ENCODE data around the gene WDR77. TPM values are rescaled to one million over a fixed set of nuclear protein-coding genes. Genes with fewer than 3 reads are reported as not detected.

The WDR77 gene
- total and polyA plus RNA-seq, 2 of the 4 experiments (the other 2 are of a cell fraction), result 80.8 to 87.0 TPM

GRCh38 chr1:111462370-111463028, 13.4 kb upstream of the WDR77 start:
- Histone ChIP-seq H3K4me2 (ENCODE audit: low read depth, low read length) (peak overlapping the region; percentile 16), H4K20me1 (ENCODE audit: insufficient read depth, low read length) (peaks cover 9% of the 10 kb centered on the region; the same call in 1 of the 2 replicates), H2BK15ac (ENCODE audit: low read depth, low read length) (no peak overlapping the region), H4K91ac (ENCODE audit: insufficient read depth, low read depth, low read length) (no peak overlapping the region), H3K14ac (replicated peaks; ENCODE audit: low read depth, low read length) (peak overlapping the region; percentile 10; the same call in 1 of the 2 replicates), H2BK5ac (ENCODE audit: low read depth, low read length, poor library complexity, severe bottlenecking) (peak overlapping the region; percentile 55), H3K36me3 (ENCODE audit: control insufficient read depth, insufficient read depth, low read length) (peaks cover 22% of the 10 kb centered on the region), H2AFZ (replicated peaks; ENCODE audit: low read length, poor library complexity) (no peak overlapping the region), H3K4me3 (ENCODE audit: insufficient read depth, low read depth, low read length) (no peak overlapping the region), H4K8ac (ENCODE audit: low read depth in 2 of 2, low read length in 2 of 2) (no peak overlapping the region; a peak in 1 of 4 replicates), H2BK20ac (ENCODE audit: low read depth, low read length) (no peak overlapping the region), H3K18ac (ENCODE audit: low read depth, low read length) (no peak overlapping the region), H2AK9ac (replicated peaks; ENCODE audit: low read depth, low read length, poor library complexity) (no peak overlapping the region), H3K27ac (ENCODE audit: insufficient read depth, low read length) (peak overlapping the region; percentile 51; the same call in 1 of the 2 replicates), H4K5ac (ENCODE audit: low read depth, low read length) (no peak overlapping the region), H2BK120ac (ENCODE audit: low read depth, low read length) (no peak overlapping the region), H3K4me1 (ENCODE audit: control insufficient read depth, insufficient read depth, low read length) (no peaks in the 10 kb centered on the region), H3K23ac (ENCODE audit: low read depth, low read length) (peak overlapping the region; percentile 4; the same call in 1 of the 2 replicates), H3K56ac (ENCODE audit: extremely low read depth, insufficient read depth, low read length) (no peak overlapping the region), H3K9me3 (ENCODE audit: control insufficient read depth, insufficient read depth, low read length) (no peaks in the 10 kb centered on the region), H3K9me1 (ENCODE audit: insufficient read depth, low read length) (peaks cover 9% of the 10 kb centered on the region; the same call in 1 of the 2 replicates), H3K79me1 (ENCODE audit: low read depth in 1 of 2, low read length in 2 of 2) (peaks cover 0 to 4% of the 10 kb centered on the region in 2 experiments; a peak in 1 of 4 replicates), H3K4ac (ENCODE audit: low read depth, low read length) (no peak overlapping the region), H2AK5ac (ENCODE audit: low read depth, low read length) (0 out of 2 replicates have a peak overlapping the region, but pooled peaks have one; percentile 29), H3K9ac (ENCODE audit: low read depth, low read length) (no peak overlapping the region), H3K27me3 (ENCODE audit: control insufficient read depth, insufficient read depth, low read length) (no peaks in the 10 kb centered on the region)
- ChIA-PET CTCF (interaction anchor here (0.6 to 1.4 kb wide), 3 partner anchors 10 to 192 kb away, joined by 3 to 6 read pairs (median 3); no protein-coding TSS in a partner anchor), POLR2A (ENCODE audit: unreplicated experiment) (no interaction called here)
- ATAC-seq (ENCODE audit: low read depth) (no peak; the same call in 1 of the 2 replicates), DNase-seq (no peak)
- no CpG with 5 or more reads among the region's 4 CpGs for WGBS, 2 experiments (ENCODE audit: extremely low coverage in 2 of 2, insufficient read length in 1 of 2)
- dilution Hi-C loops (cut with HindIII; ENCODE audit: low sequenced_read_pairs, unreplicated experiment) (loop anchor here (25.0 kb wide), 1 partner anchor 300 kb away; the partner anchor contains the start of gene DDX20), in situ Hi-C loops (cut with MboI; ENCODE audit: low sequenced_read_pairs) (no loop called here), intact Hi-C loops (cut with micrococcal nuclease) (no loop called here)
- TF ChIP-seq MAZ (IDR thresholded peaks at IDR 0.05; ENCODE audit: borderline replicate concordance, low read depth, low read length) (no peak), CEBPB (IDR thresholded peaks at IDR 0.05; ENCODE audit: low read depth, low read length) (peak; percentile 84), RAD21 (IDR thresholded peaks at IDR 0.05; ENCODE audit: low read length) (no peak), MAFK (IDR thresholded peaks at IDR 0.05; ENCODE audit: low read depth, low read length) (peak; percentile 62), NFE2L2 (IDR thresholded peaks at IDR 0.05; ENCODE audit: low read depth, low read length) (no peak), POLR2A (IDR thresholded peaks at IDR 0.05; ENCODE audit: low read depth, low read length) (no peak), SMC3 (IDR thresholded peaks at IDR 0.05; ENCODE audit: low read depth, low read length) (no peak)
- TF ChIP-seq, protein P1, sequence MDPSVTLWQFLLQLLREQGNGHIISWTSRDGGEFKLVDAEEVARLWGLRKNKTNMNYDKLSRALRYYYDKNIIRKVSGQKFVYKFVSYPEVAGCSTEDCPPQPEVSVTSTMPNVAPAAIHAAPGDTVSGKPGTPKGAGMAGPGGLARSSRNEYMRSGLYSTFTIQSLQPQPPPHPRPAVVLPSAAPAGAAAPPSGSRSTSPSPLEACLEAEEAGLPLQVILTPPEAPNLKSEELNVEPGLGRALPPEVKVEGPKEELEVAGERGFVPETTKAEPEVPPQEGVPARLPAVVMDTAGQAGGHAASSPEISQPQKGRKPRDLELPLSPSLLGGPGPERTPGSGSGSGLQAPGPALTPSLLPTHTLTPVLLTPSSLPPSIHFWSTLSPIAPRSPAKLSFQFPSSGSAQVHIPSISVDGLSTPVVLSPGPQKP (IDR thresholded peaks at IDR 0.05; ENCODE audit: borderline replicate concordance, low read depth, low read length), result no peak
- BruUV-seq (replicated peaks), result no TSS peak

Data from IMR-90 (cell line).